Activated CD8-positive, alpha-beta T cell treated with anti-CD3 and anti-CD28 coated beads for 36 hours (primary cell): ENCODE measurements around the gene TCF25. TPM values are rescaled to one million over a fixed set of nuclear protein-coding genes. Genes with fewer than 3 reads are reported as not detected.
"Not testable (repeated sequence)": the region's sequence is repeated elsewhere in the genome, so short reads cannot be mapped to it uniquely, and the experiment has no call there.

Source experiments
- ATAC-seq: fragments of 200-7000 bp; cut with Tn5 transposase; one replicate; pipeline ENCODE4 v1.10.0; 2021; ENCODE audit warnings: mild to moderate bottlenecking, moderate library complexity
- CTCF ChIA-PET: fragments of 350-600 bp; sonication (Branson Sonifier 250); formaldehyde crosslinking; loops from one replicate; lab custom pipeline; 2021; ENCODE audit warnings: antibody characterized with exemption; lab: Charles Lee
- POLR2A ChIA-PET: fragments of 350-600 bp; sonication (Branson Sonifier 250); formaldehyde crosslinking; loops from one replicate; lab custom pipeline; 2021; ENCODE audit warnings: antibody characterized with exemption; lab: Charles Lee
- DNase-seq: peaks from one replicate; pipeline ENCODE4 v3.0.0-alpha.2; 2020
- H3K27ac Mint-ChIP-seq: one replicate; pipeline ENCODE4 v1.8.0; 2021; ENCODE audit warnings: mild to moderate bottlenecking, mixed read lengths
- H3K27me3 Mint-ChIP-seq: one replicate; pipeline ENCODE4 v1.8.0; 2021; ENCODE audit warnings: mixed read lengths
- H3K36me3 Mint-ChIP-seq: one replicate; pipeline ENCODE4 v1.8.0; 2021; ENCODE audit warnings: low read depth, mixed read lengths
- H3K4me1 Mint-ChIP-seq: one replicate; pipeline ENCODE4 v1.8.0; 2021; ENCODE audit warnings: low read depth, mixed read lengths
- H3K4me3 Mint-ChIP-seq: one replicate; pipeline ENCODE4 v1.8.0; 2021; ENCODE audit warnings: mild to moderate bottlenecking, moderate library complexity, mixed read lengths
- H3K9me3 Mint-ChIP-seq: one replicate; pipeline ENCODE4 v1.8.0; 2021; ENCODE audit warnings: mixed read lengths
- intact Hi-C: fragments of 100-400 bp; cut with micrococcal nuclease; formaldehyde crosslinking; loops from one replicate; pipeline ENCODE4 v1.10.0; 2022
- total RNA-seq, 2 experiments: library from RNA; stranded (reverse); gene quantifications; one replicate each; pipeline ENCODE4 v1.2.3, GENCODE V29; 2021
- TF ChIP-seq, protein P1 (sequence below): fragments of 200-600 bp; IDR thresholded peaks from one replicate; pipeline ENCODE4 v1.8.0; 2022; ENCODE audit warnings: antibody characterized with exemption, mild to moderate bottlenecking

TCF25 gene
- total RNA-seq, 2 experiments from 2014 or later, result 138 to 149 TPM

DNA sequence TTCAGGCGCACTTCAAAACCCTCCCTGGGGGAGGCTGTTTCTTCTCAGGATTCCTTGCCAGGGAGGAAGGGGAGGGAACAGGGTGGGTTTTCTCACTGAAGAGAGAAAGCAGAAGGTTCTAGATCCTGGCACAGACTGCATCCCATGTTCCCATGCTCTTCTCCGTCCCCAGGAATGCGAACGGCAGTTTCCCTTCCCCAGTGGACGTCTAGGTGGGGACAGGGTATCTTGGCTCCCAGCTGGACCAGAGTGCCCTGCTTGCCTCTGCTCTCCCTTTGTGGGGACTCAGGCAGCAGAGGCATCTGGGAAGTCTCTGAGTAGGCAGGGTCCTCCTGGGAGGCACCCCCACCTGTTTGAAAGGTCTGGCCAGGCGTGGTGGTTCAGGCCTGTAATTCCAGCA is 3.0 kb upstream of the TCF25 start:
- peaks cover 18% of the 10 kb centered on the region for H3K36me3 Mint-ChIP-seq
- peaks cover 8% of the 10 kb centered on the region for H3K9me3 Mint-ChIP-seq
- DNase-seq (no peak), ATAC-seq (no peak)
- POLR2A ChIA-PET, result interaction anchor here (1.1 to 1.7 kb wide), 2 partner anchors 9 to 126 kb away, joined by 3 to 4 read pairs; no protein-coding TSS in a partner anchor
- H3K4me1 Mint-ChIP-seq, result peaks cover 12% of the 10 kb centered on the region
- CTCF ChIA-PET, result interaction anchor here (1.7 to 5.5 kb wide), 2 partner anchors 10 to 25 kb away, joined by 4 to 34 read pairs; no protein-coding TSS in a partner anchor
- intact Hi-C loops, result no loop called here
- H3K27me3 Mint-ChIP-seq, result no peaks in the 10 kb centered on the region
- no peak overlapping the region for H3K4me3 Mint-ChIP-seq
- TF ChIP-seq, protein P1, sequence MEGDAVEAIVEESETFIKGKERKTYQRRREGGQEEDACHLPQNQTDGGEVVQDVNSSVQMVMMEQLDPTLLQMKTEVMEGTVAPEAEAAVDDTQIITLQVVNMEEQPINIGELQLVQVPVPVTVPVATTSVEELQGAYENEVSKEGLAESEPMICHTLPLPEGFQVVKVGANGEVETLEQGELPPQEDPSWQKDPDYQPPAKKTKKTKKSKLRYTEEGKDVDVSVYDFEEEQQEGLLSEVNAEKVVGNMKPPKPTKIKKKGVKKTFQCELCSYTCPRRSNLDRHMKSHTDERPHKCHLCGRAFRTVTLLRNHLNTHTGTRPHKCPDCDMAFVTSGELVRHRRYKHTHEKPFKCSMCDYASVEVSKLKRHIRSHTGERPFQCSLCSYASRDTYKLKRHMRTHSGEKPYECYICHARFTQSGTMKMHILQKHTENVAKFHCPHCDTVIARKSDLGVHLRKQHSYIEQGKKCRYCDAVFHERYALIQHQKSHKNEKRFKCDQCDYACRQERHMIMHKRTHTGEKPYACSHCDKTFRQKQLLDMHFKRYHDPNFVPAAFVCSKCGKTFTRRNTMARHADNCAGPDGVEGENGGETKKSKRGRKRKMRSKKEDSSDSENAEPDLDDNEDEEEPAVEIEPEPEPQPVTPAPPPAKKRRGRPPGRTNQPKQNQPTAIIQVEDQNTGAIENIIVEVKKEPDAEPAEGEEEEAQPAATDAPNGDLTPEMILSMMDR, result no peak
- no peak overlapping the region for H3K27ac Mint-ChIP-seq

DNA sequence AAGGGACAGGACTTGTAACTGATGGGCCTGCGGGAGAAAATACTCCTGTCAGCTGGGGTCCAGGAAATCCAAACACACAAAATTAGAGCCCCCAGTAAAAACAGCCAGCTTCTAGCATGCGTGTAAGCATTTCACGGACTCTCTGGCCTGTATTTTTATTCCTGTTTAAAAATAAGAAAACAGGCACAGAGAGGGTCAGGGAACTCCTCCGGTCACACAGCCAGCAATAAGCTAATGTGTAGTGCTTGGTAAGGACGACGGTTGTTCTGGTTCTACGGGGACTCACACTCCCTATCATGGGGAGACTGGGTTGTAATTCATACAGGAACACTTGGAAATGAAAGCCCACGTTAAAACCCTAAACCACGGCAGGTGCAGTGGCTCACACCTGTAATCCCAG is 1.5 kb upstream of the TCF25 start:
- TF ChIP-seq, protein P1, result no peak
- peak overlapping the region; percentile 97 for H3K27ac Mint-ChIP-seq
- H3K36me3 Mint-ChIP-seq, result peaks cover 22% of the 10 kb centered on the region
- ChIA-PET POLR2A (interaction anchor here (0.7 to 3.0 kb wide), 6 partner anchors 8 to 146 kb away, joined by 3 to 29 read pairs (median 6); partner anchors contain the start of gene FANCA), CTCF (interaction anchor here (1.7 to 5.5 kb wide), 6 partner anchors 8 to 172 kb away, joined by 4 to 34 read pairs (median 12); partner anchors contain the start of gene SPATA2L)
- no peaks in the 10 kb centered on the region for H3K27me3 Mint-ChIP-seq
- H3K9me3 Mint-ChIP-seq, result peaks cover 8% of the 10 kb centered on the region
- ATAC-seq (no peak), DNase-seq (no peak)
- H3K4me1 Mint-ChIP-seq, result peaks cover 15% of the 10 kb centered on the region
- intact Hi-C loops, result no loop called here
- H3K4me3 Mint-ChIP-seq, result peak overlapping the region; percentile 81

DNA sequence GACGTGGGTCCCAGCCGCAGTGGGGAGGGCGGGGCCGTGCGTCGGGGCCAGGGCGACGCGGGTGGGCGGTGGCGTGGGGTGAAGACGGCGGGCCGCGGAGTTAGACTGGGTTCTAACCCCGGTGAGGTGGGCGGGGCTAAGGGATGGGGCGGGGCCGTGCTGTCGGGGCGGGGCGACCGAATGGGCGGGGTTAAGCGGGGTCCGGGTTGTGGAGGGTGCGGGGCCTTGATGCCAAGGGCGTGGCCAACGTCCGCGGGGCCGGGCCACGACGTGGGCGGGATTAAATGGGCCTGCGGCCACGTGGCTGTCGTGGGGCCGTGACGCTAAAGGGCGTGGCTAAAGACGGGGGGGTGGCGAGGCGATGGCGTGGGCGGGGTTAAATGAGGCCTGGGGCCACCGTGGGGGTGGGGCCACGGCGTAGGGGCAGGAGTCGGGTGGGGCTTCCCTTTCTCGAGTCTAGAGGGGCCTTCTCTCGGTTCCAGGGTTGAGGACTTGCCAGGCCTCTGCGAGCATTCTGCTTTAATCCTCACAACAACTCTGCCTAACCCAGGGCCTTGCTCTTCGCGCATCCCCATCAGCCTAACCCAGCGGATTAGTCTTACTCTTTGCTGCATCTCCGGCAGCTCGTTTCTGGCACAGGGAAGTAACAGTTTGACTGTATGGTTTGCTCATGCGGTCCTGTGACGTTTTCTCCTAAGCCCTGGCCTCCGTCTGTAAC is 739 bp downstream of the TCF25 start:
- CTCF ChIA-PET, result interaction anchor here (1.0 to 5.5 kb wide), 6 partner anchors 10 to 174 kb away, joined by 3 to 34 read pairs (median 16); partner anchors contain the start of gene SPATA2L

DNA sequence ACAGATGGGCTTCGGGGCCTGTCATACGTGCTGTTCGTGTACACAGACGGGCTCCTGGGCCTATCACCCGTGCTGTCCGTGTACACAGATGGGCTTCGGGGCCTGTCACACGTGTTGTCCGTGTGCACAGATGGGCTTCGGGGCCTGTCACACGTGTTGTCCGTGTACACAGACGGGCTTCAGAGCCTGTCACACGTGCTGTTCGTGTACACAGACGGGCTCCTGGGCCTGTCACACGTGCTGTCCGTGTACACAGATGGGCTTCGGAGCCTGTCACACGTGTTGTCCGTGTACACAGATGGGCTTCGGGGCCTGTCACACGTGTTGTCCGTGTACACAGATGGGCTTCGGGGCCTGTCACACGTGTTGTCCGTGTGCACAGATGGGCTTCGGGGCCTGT is 5.7 kb downstream of the TCF25 start:
- not testable (repeated sequence) for H3K27ac Mint-ChIP-seq, DNase-seq

More for the DNA sequence above, 739 bp downstream of the TCF25 start:
- peaks cover 28% of the 10 kb centered on the region for H3K36me3 Mint-ChIP-seq
- peak; percentile 98 for DNase-seq
- H3K27ac Mint-ChIP-seq, result peak overlapping the region; percentile 97
- TF ChIP-seq, protein P1, result no peak
- POLR2A ChIA-PET, result interaction anchor here (0.8 to 3.0 kb wide), 13 partner anchors 9 to 173 kb away, joined by 3 to 29 read pairs (median 5); partner anchors contain the start of gene SPATA2L
- peaks cover 2% of the 10 kb centered on the region for H3K9me3 Mint-ChIP-seq
- H3K4me1 Mint-ChIP-seq, result peaks cover 16% of the 10 kb centered on the region
- H3K27me3 Mint-ChIP-seq, result no peaks in the 10 kb centered on the region
- intact Hi-C loops, result no loop called here
- ATAC-seq, result peak; percentile 86
- peak overlapping the region; percentile 81 for H3K4me3 Mint-ChIP-seq

DNA sequence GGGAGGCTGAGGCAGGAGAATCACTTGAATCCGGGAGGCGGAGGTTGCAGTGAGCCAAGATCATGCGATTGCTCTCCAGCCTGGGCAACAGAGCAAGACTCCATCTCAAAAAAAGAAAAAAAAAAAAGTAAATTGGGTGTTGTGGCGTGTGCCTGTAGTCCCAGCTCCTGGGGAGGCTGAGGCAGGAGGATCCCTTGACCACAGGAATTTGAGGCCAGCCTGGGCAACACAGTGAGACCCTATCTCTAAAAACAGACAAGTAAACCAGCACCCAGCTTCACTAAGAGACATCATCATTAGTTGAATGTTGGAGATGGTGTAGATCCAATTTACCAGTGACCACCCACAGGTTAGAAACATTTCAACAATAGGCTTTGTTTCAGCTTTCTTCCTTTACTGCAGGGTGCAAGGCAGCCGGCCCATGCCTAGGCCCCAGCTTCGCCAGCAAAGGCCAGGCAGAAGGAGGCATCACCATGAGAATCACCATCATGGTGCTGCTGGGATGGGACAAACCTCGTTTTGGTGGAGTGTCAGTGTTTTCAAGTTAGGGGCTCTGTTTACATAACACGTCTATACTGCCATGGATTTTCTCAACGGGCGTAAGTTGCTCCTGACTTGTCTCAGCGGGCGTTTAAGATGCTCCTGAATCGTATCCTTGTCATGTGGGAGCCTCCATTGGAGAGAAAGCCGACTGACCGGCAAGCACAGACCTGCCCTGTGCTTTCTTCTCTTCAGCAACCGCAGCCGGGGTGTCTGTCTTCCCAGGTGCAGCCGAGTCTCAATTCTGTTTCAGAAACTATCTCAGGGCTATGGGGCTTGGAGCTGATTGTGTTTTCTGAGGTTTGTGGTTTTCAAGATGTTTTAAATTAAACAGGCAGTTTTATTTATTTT is 7.3 kb downstream of the TCF25 start:
- TF ChIP-seq, protein P1, result no peak

More for the DNA sequence above, 5.7 kb downstream of the TCF25 start:
- intact Hi-C loops, H3K27me3 Mint-ChIP-seq, CTCF ChIA-PET, POLR2A ChIA-PET, H3K9me3 Mint-ChIP-seq, H3K4me3 Mint-ChIP-seq, ATAC-seq: not testable (repeated sequence)
- peaks cover 50% of the 10 kb centered on the region for H3K36me3 Mint-ChIP-seq
- H3K4me1 Mint-ChIP-seq, result peaks cover 14% of the 10 kb centered on the region

More for the DNA sequence above, 7.3 kb downstream of the TCF25 start:
- ChIA-PET POLR2A (interaction anchor here (0.6 kb wide), 1 partner anchor 148 kb away, joined by 3 read pairs; no protein-coding TSS in a partner anchor), CTCF (interaction anchor here (1.2 to 3.2 kb wide), 2 partner anchors 20 to 30 kb away, joined by 4 to 10 read pairs; no protein-coding TSS in a partner anchor)
- intact Hi-C loops, result no loop called here
- DNase-seq, result no peak
- ATAC-seq, result no peak
- H3K27me3 Mint-ChIP-seq, result no peaks in the 10 kb centered on the region
- no peak overlapping the region for H3K27ac Mint-ChIP-seq
- no peaks in the 10 kb centered on the region for H3K9me3 Mint-ChIP-seq
- peaks cover 48% of the 10 kb centered on the region for H3K36me3 Mint-ChIP-seq
- H3K4me3 Mint-ChIP-seq, result no peak overlapping the region
- H3K4me1 Mint-ChIP-seq, result peaks cover 4% of the 10 kb centered on the region
